OCI-LY7 (cell line): Measurements from ENCODE around the gene MAGIX. TPM values are rescaled to one million over a fixed set of nuclear protein-coding genes. Genes with fewer than 3 reads are reported as not detected.

Source experiments
- BruUV-seq: library from RNA; stranded (reverse); fragments of 400-500 nt; replicated peaks from 2 replicates; lab custom pipeline; 2021; lab: Mats Ljungman, UMichigan
- CTCF ChIA-PET: fragments of 300-600 bp; sonication (Branson Sonifier 250); formaldehyde crosslinking; loops from one replicate; lab custom pipeline; 2022; ENCODE audit warnings: antibody characterized with exemption; ENCODE audit not compliant: unreplicated experiment; lab: Charles Lee
- POLR2A ChIA-PET: fragments of 300-600 bp; sonication (Branson Sonifier 250); formaldehyde crosslinking; loops from one replicate; lab custom pipeline; 2022; ENCODE audit warnings: antibody characterized with exemption; lab: Charles Lee
- DNase-seq: peaks from one replicate; pipeline ENCODE4 v3.0.0-alpha.2; 2015; ENCODE audit warnings: low spot score
- H2AFZ ChIP-seq: fragments of 200-600 bp; sonication (generic), shearing (Covaris generic); 2 replicates; pipeline ENCODE4 v1.6.1; 2014; ENCODE audit warnings: mild to moderate bottlenecking, antibody characterized with exemption, low read length, moderate library complexity
- H3K27ac ChIP-seq: fragments of 200-600 bp; sonication (generic); 2 replicates; pipeline ENCODE4 v1.5.1; 2014; ENCODE audit warnings: mixed run types, low read depth, mild to moderate bottlenecking, moderate library complexity, low read length, inconsistent platforms; ENCODE audit not compliant: poor library complexity, severe bottlenecking
- H3K36me3 ChIP-seq: fragments of 200-600 bp; sonication (generic); 2 replicates; pipeline ENCODE4 v1.6.1; 2014; ENCODE audit warnings: mild to moderate bottlenecking, antibody characterized with exemption, low read length, moderate library complexity, mixed read lengths; ENCODE audit not compliant: insufficient read depth
- H3K4me1 ChIP-seq: fragments of 200-600 bp; sonication (generic); 2 replicates; pipeline ENCODE4 v1.5.1; 2014; ENCODE audit warnings: mild to moderate bottlenecking, low read length; ENCODE audit not compliant: insufficient read depth, poor library complexity, severe bottlenecking
- H3K4me2 ChIP-seq: fragments of 200-600 bp; sonication (generic); 2 replicates; pipeline ENCODE4 v1.6.1; 2014; ENCODE audit warnings: mild to moderate bottlenecking, low read length
- H3K4me3 ChIP-seq: fragments of 200-600 bp; sonication (generic); 2 replicates; pipeline ENCODE4 v1.5.1; 2014; ENCODE audit warnings: mild to moderate bottlenecking, low read depth, low read length; ENCODE audit not compliant: poor library complexity, severe bottlenecking
- H3K79me2 ChIP-seq: fragments of 200-600 bp; sonication (generic); 2 replicates; pipeline ENCODE4 v1.6.1; 2016; ENCODE audit warnings: low read depth, mild to moderate bottlenecking, low read length, moderate library complexity, mixed read lengths; ENCODE audit not compliant: insufficient read depth
- H3K9me2 ChIP-seq: fragments of 200-600 bp; sonication (generic); 2 replicates; pipeline ENCODE4 v1.6.1; 2016; ENCODE audit warnings: mild to moderate bottlenecking, low read length, mixed read lengths; ENCODE audit not compliant: insufficient read depth
- H3K9me3 ChIP-seq: fragments of 200-600 bp; sonication (generic); 2 replicates; pipeline ENCODE4 v1.6.1; 2014; ENCODE audit warnings: mild to moderate bottlenecking, mixed run types, low read length, mixed read lengths
- H4K20me1 ChIP-seq: fragments of 200-600 bp; sonication (generic); 2 replicates; pipeline ENCODE4 v1.6.1; 2014; ENCODE audit warnings: mild to moderate bottlenecking, antibody characterized with exemption, low read length, moderate library complexity, mixed read lengths; ENCODE audit not compliant: insufficient read depth
- EZH2phosphoT487 ChIP-seq: fragments of 200-600 bp; sonication (generic); IDR thresholded peaks from 2 replicates; pipeline ENCODE4 v1.6.1; 2018; ENCODE audit warnings: low read depth, borderline replicate concordance, mild to moderate bottlenecking, mixed run types, antibody characterized with exemption, low read length, moderate library complexity, mixed read lengths
- intact Hi-C: fragments of 100-400 bp; cut with micrococcal nuclease; formaldehyde crosslinking; loops from one replicate; pipeline ENCODE4 v1.10.0; 2022; ENCODE audit not compliant: unreplicated experiment
- total RNA-seq, 2 experiments: library from RNA; depleted of rRNA in 1 of 2; stranded (reverse); fragments of >200 nt in 1 of 2; shearing (Covaris generic) in 1 of 2; gene quantifications; 2 replicates each; pipeline ENCODE4 v1.2.3, GENCODE V29; 2014 to 2022
- TF ChIP-seq, protein P1 (sequence below): fragments of 200-600 bp; sonication (generic); conservative IDR thresholded peaks from 2 replicates; pipeline ENCODE4 v1.5.1; 2014; ENCODE audit warnings: mild to moderate bottlenecking, antibody characterized with exemption, low read length, moderate library complexity, mixed read lengths

Gene MAGIX
- total RNA-seq, 2 experiments from 2014 or later = 0.85 to 1.7 TPM

DNA sequence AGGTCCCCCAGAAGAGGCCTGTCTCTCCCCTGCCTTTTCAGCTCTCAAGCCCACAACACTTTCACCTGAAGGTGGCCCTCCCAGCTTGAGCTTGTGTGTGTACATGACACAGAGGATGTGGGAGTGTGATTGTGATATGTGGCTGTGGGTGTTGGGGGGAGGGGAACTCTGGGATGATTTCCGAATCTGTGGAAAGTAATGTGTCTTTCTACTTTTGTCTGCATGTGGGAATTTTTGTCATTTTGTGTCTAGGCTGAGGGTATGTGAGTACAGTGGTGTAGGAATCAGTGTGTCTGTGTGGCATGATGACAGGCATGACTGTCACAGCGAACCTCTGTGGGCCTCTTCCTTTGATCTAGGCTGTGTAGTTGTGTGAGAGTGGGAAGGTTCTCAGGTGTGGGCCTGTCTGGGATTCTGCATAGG is 31.0 kb downstream of the MAGIX start:
- H3K4me1 ChIP-seq = peaks cover 26% of the 10 kb centered on the region
- no peaks in the 10 kb centered on the region for H4K20me1 ChIP-seq
- H3K27ac ChIP-seq = no peak overlapping the region
- no peaks in the 10 kb centered on the region for H3K36me3 ChIP-seq
- no TSS peak for BruUV-seq
- TF ChIP-seq EZH2phosphoT487 = no peak
- TF ChIP-seq, protein P1, sequence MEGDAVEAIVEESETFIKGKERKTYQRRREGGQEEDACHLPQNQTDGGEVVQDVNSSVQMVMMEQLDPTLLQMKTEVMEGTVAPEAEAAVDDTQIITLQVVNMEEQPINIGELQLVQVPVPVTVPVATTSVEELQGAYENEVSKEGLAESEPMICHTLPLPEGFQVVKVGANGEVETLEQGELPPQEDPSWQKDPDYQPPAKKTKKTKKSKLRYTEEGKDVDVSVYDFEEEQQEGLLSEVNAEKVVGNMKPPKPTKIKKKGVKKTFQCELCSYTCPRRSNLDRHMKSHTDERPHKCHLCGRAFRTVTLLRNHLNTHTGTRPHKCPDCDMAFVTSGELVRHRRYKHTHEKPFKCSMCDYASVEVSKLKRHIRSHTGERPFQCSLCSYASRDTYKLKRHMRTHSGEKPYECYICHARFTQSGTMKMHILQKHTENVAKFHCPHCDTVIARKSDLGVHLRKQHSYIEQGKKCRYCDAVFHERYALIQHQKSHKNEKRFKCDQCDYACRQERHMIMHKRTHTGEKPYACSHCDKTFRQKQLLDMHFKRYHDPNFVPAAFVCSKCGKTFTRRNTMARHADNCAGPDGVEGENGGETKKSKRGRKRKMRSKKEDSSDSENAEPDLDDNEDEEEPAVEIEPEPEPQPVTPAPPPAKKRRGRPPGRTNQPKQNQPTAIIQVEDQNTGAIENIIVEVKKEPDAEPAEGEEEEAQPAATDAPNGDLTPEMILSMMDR = no peak
- H3K79me2 ChIP-seq = peaks cover 3% of the 10 kb centered on the region; the same call in 1 of the 2 replicates
- no peaks in the 10 kb centered on the region for H3K9me2 ChIP-seq
- intact Hi-C loops = loop anchor here (5.0 kb wide), 1 partner anchor 74 kb away; the partner anchor contains the start of gene PPP1R3F
- ChIA-PET CTCF (no interaction called here), POLR2A (no interaction called here)
- H3K9me3 ChIP-seq = no peaks in the 10 kb centered on the region
- no peak overlapping the region for H3K4me2 ChIP-seq
- DNase-seq = no peak
- no peak overlapping the region for H2AFZ ChIP-seq
- H3K4me3 ChIP-seq = no peak overlapping the region

DNA sequence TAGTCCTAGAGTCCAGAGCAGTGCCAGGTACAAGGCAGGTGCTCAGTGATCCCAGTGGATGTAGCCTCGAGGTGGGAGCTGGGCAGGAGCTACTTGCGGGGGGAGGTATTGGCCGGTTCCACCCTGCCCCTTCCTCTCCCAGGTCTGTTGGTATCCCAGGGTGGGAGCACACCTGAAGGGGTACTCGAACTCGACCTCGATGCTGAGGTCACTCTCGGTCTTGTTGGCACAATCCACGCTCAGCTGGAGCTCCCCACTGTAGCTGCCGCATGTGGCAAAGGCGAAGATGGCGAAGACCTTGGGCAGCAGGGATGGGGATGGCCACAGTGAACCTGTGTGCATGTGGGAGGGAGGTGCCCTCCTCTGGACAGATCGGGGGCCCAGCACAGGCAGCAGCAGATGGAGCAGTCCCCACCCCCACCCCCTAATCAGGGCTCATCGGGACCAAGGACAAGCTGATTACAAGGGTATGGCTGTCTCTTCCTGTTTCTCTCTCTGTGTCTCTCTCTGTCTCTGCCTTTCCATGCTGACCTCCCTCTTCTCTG is 35.1 kb downstream of the MAGIX start:
- intact Hi-C loops = no loop called here
- TF ChIP-seq EZH2phosphoT487 = no peak

DNA sequence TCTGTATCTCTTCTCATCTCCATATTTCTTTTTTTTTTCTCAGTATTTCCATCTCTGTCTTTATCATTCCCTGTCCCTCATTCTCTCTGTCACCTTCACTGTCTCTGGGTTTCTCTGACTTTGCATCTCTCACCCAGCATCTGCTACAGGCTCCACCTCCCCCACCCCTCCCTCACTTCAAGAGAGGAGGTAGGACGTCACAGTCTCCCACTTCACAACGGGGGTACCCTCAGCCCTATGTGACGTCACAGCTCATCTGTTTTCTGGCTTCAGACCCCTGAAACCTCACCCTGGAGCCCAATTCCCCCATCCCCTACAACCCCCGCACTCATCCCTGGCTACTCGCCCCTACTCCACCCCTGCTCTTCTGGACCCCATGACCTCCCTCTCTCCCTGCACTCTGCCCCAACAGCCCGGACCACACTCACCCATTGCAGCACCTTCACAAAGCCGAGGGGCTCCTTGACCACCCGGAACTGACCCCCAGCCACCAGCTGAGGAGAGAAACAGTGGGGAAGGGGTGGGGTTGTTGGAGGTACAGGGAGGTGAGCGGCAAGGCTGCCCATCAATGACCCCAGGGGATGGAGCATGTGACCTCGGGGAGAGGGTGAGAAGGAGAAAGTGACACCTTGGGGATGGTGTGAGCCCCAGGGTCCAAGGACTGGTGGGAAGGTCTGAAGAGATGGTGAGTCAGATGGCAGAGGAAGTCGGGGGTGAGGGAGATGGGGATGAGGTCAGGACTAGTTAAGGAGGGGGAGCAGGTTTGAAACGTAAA is 36.2 kb downstream of the MAGIX start:
- Histone ChIP-seq H3K9me2 (no peaks in the 10 kb centered on the region), H3K9me3 (no peaks in the 10 kb centered on the region), H3K36me3 (no peaks in the 10 kb centered on the region), H3K4me1 (peaks cover 10% of the 10 kb centered on the region), H3K27ac (no peak overlapping the region), H4K20me1 (no peaks in the 10 kb centered on the region), H3K4me2 (peak overlapping the region; percentile 61; the same call in 1 of the 2 replicates), H3K4me3 (no peak overlapping the region), H3K79me2 (no peaks in the 10 kb centered on the region), H2AFZ (no peak overlapping the region)
- DNase-seq = no peak
- ChIA-PET CTCF (no interaction called here), POLR2A (interaction anchor here (0.5 kb wide), 1 partner anchor 655 kb away, joined by 5 read pairs; no protein-coding TSS in a partner anchor)
- no peak for TF ChIP-seq EZH2phosphoT487
- TF ChIP-seq, protein P1 = no peak
- intact Hi-C loops = no loop called here
- BruUV-seq = no TSS peak

More for the DNA sequence above, 35.1 kb downstream of the MAGIX start:
- Histone ChIP-seq H3K36me3 (no peaks in the 10 kb centered on the region), H3K27ac (no peak overlapping the region), H2AFZ (no peak overlapping the region), H3K9me2 (no peaks in the 10 kb centered on the region), H3K4me1 (peaks cover 14% of the 10 kb centered on the region), H3K4me3 (no peak overlapping the region), H4K20me1 (no peaks in the 10 kb centered on the region), H3K4me2 (no peak overlapping the region), H3K79me2 (no peaks in the 10 kb centered on the region), H3K9me3 (no peaks in the 10 kb centered on the region)
- ChIA-PET CTCF (no interaction called here), POLR2A (no interaction called here)
- DNase-seq = no peak
- BruUV-seq = no TSS peak
